Measurements from ENCODE around the gene SLC27A1.
"Not testable (repeated sequence)": the region's sequence is repeated elsewhere in the genome, so short reads cannot be mapped to it uniquely, and the experiment has no call there.

Gene SLC27A1

GRCh38 chr19:17457616-17458015 lies 12.7 kb upstream of the SLC27A1 start:
- no peak for DNase-seq

DNA sequence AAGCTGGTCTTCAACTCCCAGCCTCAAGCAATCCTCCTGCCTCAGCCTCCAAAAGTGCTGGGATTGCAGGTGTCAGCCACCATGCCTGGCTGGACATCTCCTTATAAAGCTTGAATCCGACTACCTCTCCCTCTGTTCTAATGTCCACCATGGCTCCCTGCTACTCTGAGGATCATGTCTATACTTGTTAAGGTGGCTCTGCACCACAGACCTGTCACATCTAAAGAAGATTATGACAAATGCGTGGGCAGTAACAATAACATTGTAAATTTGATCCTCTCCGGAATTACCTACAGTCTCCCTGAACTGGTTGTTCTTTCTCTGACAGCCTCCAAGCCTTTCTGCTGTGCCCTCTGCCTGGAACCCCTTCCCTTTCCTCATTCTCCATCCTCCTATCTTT lies 11.4 kb upstream of the SLC27A1 start:
- no peak for DNase-seq

- no peak for DNase-seq
Observed at GRCh38 chr19:17460372-17461230, 9.7 kb upstream of the SLC27A1 start, which contains the start of gene NXNL1. NXNL1 (minus strand) TSS chr19:17460926; CDS start chr19:17460869, 57 bp downstream.

DNA sequence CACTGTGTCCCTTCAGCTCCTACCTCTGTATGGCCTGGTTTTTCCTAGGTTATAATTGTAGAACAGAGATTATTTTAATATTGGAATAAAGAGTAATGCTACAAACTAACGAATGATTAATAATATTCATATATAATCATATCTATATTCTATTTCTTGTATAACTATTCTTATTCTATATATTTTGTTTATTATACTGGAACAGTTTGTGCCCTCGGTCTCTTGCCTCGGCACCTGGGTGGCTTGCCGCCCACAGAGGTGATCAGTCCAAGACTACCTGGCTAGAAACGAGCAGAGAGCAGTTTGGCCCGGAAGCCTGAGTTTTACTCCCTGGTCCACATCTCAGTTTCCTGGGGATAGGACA lies 3.9 kb upstream of the SLC27A1 start:
- no peak for DNase-seq

DNA sequence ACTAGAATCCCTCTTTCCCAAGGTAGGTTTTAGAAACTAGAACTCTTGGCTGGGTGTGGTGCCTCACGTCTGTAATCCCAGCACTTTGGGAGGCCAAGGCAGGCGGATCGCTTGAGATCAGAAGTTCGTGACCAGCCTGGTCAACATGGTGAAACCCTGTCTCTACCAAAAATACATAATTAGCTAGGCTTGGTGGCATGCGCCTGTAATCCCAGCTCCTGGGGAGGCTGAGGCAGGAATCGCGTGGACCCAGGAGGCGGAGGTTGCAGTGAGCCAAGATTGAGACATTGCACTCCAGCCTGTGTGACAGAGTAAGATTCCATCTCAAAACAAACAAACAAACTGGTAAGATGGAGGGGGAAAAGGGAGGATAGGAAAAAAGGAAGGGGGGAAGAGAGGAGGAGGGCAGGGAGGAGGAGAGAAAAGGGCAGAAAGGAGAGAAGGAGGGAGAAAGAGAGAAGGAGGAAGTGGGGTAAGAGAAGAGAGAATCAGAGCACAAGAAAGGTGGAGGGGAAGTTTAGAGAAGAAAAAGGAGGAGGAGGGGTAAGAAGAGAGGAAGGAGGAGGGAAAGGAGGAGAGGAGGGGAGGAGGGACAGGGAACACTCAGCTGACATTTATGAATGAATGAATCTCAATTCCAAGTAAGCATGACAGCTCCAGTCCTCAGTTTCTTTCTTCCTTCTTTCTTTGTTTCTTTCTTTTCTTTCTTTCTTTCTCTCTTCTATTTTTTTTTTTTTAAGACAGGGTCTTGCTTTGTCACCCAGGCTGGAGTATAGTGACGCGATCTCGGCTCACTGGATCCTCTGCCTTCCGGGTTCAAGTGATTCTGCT lies 2.6 kb upstream of the SLC27A1 start:
- DNase-seq, result no peak

DNA sequence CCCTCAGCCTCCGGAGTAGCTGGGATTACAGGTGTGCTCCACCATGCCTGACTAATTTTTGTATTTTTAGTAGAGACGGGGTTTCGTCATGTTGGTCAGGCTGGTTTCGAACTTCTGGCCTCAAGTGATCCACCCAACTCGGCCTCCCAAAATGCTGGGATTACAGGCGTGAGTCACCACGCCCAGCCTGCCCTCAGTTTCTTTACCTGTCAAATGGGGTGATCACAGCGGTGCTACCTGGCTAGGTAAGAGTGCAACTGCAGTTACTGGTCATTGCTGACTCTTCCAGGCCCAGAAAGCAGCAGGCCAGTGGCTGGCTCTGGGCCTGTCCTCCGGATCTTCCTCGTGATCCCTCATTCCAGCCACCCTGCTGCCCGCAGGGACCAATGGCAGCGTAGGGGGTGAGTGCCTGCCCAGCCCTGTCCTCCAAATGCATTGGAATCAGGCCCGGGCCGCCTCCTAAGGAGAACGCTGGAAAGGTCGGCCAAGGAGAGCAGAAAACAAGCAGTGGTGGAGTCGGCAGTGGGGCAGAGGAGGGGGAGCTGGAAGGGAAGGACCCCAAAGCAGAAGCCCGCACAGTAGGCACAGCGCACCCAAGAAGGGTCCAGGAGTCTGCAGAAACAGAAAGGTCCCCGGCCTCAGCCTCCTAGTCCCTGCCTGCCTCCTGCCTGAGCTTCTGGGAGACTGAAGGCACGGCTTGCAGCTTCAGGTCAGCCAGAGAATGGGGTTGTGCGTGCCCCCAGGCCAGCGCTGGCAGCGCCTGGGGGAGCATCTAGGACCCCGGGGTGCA lies 1.8 kb upstream of the SLC27A1 start:
- DNase-seq, result peak; percentile 37

DNA sequence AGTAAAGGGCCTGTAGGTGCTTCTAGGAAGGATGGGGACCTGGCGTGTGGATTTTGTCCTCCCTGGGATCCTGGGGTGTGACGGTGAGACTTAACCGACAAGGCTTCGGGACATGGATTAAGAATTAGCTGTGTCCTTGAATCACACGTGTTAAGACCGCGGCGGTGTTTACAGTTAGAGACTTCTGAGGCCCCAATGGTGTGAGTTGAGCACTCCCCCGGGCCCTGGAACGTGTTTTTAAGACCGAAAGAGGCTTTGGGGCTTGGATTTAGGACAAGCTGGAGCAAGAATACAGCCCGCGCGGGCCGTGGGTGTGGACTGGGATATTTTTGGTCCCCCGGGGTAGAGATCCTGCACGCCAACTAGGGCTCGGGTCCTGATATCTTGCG lies 1.2 kb upstream of the SLC27A1 start:
- DNase-seq, result peak; percentile 69

DNA sequence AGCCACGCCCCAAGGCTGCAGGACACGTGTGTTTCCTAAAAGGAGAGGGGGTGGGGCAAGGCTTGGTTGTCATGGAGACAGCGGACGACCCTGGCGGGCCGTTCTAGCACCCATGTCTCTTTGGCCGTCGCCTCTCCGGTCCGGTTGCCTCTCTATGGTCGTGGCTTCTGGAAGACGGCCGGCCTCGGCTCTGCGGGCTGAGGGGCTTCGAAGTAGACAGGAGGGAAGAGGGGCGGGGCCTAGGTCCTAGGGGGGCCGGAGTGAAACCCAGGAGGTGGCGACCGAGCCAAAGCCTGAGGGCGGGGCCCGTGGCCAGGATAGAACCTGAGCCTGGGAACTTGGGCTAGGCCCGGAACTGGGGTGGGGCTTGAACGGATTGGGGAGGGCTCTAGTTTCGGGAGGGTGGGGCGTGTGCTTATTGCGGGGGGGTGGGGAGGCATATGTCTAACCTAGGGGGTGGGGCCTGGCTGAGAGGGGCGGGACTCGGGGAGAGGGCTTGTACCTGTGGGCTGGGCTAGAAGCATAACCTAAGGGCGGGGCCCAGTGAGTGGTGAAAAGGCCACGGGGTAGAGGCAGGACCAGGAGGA lies 750 bp upstream of the SLC27A1 start:
- peak; percentile 97 for DNase-seq

DNA sequence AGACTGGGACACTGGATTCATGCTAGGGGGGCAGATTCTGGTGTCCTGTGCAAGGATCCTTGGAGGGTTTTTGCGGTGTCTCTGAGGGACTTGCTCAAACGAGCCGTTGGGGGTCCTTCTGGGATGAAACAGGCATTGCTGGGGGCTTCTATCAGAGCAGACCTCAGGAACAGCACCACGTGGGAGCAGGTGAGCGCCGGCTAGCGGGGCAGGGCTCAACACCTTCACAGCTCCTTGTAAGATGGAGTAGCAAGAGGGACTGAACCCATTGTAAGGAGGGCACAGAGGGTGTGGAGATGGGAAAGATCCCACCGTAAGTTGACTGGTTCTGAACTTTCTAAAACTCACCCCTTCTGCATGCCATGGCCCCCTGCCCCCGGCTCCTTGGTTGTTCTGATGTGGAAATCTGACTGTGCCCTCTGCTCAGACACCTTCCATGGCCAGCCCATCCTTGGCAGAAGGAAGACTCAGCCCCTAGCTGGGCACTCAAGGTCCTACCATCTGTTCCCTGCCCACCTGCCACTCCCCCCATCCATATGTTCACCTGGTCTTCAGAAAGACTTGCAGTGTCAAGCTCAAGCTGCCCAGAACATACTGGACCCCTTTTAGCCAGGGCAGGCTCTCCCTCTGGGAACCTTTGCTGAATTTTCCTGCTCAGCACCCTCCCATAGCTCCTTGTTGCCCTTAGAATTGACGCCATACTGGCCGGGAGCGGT lies 1.2 kb downstream of the SLC27A1 start:
- DNase-seq, result no peak

- DNase-seq, result peak; percentile 14
Observed at GRCh38 chr19:17473041-17473440, 2.7 kb downstream of the SLC27A1 start.

- DNase-seq, result not testable (repeated sequence)
Observed at GRCh38 chr19:17475011-17475540, 4.8 kb downstream of the SLC27A1 start.

DNA sequence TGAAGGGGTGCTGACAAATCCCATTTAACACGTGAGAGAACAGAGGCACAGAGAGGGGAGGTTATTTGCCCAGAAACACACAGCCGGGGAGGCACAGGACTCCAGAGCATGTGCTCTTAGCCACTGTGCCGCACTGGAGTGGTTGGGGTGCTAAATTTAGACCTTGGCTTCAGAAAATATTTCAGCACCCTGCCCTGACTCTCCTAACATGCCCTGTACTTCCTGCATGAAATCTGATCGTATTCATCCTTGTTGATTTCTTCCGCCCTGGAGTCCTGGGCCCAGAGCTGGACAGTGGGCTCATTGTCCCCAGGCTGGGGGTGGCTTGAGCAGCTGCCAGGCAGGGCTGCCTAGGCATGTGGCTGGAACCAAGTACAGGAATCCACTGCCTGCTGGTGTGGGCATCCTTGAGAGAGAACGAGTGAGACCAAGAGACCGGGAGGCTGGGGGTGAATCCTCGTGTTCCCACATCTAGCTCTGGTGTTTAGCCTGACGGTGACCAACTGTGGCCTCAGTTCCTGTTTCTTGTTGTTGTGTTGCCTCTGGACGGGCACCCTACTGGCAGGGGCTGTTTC lies 5.3 kb downstream of the SLC27A1 start:
- no peak for DNase-seq

GRCh38 chr19:17479325-17479791 lies 9.0 kb downstream of the SLC27A1 start:
- no peak for DNase-seq

- DNase-seq, result no peak
Observed at GRCh38 chr19:17481986-17482385, 11.7 kb downstream of the SLC27A1 start.

DNA sequence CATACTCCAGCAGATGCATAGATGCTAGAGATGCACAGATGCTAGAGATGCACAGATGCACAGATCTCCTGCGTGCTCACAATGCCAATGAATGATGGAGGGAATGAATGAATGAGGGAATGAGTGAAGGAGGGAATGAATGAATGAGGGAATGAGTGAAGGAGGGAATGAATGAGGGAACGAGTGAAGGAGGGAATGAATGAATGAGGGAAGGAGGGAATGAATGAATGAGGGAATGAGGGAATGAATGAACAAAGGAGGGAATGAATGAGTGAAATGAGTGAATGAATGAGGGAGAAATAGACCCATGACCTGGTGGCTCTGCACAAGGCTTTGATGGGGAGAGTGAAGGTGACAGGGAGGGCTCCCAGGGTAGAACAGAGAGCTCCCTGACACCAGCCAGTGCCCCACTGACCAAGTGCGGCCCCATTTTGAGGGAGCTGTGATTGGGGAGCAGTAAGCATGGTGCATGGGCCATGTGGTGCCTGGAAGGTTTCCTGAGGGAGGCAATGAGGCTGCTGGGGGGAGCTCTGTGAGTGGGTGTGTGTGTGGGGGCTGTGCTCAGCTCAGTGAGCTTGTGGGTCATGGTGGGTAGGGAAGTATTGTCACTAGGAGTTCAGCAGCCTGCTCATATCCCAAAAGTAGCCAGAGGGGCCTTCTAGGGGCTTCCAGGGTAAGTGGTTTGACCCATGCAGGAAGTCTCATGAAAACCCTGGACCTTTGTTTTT lies 12.7 kb downstream of the SLC27A1 start:
- no peak for DNase-seq

DNA sequence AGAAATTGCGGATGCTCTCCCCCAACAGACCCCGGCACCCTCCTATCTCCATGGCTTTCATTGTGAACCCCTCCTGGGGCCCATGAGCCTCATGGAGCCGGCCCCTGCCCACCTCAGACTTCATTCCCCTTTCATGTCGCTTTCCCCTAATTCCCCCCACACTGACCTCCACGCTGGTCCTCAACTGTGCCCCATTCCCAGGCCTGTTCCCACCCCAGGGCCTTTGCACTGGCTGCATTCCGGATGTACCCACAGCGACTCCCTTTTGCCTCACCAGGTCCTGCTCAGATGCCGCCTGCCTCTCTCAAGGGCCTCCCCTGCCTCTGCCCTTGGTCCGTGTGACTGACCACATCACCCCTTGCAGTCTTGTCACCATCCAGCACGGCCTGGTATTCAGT lies 13.3 kb downstream of the SLC27A1 start:
- DNase-seq, result no peak

DNA sequence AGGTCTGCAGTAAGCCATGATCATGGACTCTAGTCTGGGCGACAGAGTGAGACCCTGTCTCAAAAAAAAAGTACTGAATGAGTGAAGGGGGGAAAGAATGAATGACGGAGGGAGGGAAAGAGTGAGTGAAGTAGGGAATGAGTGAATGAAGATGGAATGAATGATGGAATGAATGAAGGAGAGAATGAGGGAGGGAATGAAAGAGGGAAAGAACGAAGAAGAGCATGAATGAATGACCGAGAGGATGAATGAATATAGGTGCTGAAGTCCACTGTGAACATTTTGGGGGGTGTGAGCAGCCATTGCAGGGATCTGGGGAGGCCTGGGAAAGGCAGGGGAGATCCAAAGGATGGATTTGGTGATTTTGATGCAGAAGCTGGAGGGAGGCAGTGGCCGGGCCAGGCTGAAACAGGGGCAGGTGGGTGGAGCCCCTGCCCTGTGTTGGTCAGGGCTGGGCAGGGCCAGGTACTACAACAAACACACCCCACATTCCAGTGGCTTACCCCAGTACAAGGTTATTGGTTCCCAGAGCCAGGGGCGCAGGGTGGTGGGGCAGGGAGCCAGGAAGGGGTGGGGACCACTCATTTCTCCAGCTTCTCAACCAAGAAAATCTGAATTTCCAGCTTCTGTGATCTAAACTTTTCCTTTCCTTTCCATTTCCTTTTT lies 14.3 kb downstream of the SLC27A1 start:
- DNase-seq, result no peak

DNA sequence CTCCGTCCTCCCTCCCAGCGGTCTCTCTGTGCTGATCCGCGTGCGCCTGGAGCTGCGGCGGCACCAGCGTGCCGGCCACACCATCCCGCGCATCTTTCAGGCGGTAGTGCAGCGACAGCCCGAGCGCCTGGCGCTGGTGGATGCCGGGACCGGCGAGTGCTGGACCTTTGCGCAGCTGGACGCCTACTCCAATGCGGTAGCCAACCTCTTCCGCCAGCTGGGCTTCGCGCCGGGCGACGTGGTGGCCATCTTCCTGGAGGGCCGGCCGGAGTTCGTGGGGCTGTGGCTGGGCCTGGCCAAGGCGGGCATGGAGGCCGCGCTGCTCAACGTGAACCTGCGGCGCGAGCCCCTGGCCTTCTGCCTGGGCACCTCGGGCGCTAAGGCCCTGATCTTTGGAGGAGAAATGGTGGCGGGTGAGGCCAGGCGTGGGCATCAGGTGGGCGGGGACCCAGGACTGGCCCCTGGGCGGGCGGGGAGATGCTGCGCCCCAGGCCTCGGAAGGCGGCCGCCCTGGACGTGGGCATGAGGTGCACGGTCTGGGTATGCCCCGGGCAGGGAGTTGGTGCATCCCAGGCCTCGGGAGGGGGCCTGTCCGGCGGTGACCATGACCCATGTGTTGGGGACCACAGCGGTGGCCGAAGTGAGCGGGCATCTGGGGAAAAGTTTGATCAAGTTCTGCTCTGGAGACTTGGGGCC lies 16.4 kb downstream of the SLC27A1 start:
- no peak for DNase-seq

Measured in DMS53 (cell line).